CD4-positive, CD25-positive, alpha-beta regulatory T cell (primary cell): ENCODE measurements around the gene SDK1. TPM values are rescaled to one million over a fixed set of nuclear protein-coding genes. Genes with fewer than 3 reads are reported as not detected.

Experiments used
- ATAC-seq, 2 donors: fragments of 150-1000 bp; cut with Tn5 transposase; one replicate each; pipeline ENCODE4 v1.10.0; 2021; ENCODE audit warnings: low read depth in 2 of 2, moderate number of reproducible peaks in 2 of 2, moderate library complexity in 1 of 2
- DNase-seq, 3 donors: peaks; one replicate each; pipeline versions ENCODE4 v3.0.0 to v3.0.0-alpha.2; 2012 to 2022; ENCODE audit warnings: mixed read lengths in 1 of 3
- H3K27ac ChIP-seq: one replicate; pipeline ENCODE4 v1.7.0; 2013; ENCODE audit warnings: mild to moderate bottlenecking, low read length; ENCODE audit not compliant: insufficient read depth, poor library complexity, severe bottlenecking
- H3K27me3 ChIP-seq: one replicate; pipeline ENCODE4 v1.7.0; 2013; ENCODE audit warnings: low read length; ENCODE audit not compliant: control insufficient read depth, insufficient read depth
- H3K36me3 ChIP-seq: one replicate; pipeline ENCODE4 v1.7.0; 2013; ENCODE audit warnings: mild to moderate bottlenecking, low read length, moderate library complexity; ENCODE audit not compliant: control insufficient read depth, insufficient read depth
- H3K4me1 ChIP-seq: 2 replicates; pipeline ENCODE4 v1.7.0; 2013; ENCODE audit warnings: mild to moderate bottlenecking, low read length; ENCODE audit not compliant: insufficient read depth, control insufficient read depth, poor library complexity, severe bottlenecking
- H3K4me3 ChIP-seq: one replicate; pipeline ENCODE4 v1.7.0; 2013; ENCODE audit warnings: low read depth, mild to moderate bottlenecking, low read length, moderate library complexity
- H3K9me3 ChIP-seq, 2 experiments: 1 replicate in 1 of 2; 2 replicates in 1 of 2; pipeline ENCODE4 v1.7.0; 2013; ENCODE audit warnings: low read length in 2 of 2, mild to moderate bottlenecking in 1 of 2, moderate library complexity in 1 of 2; ENCODE audit not compliant: control insufficient read depth in 2 of 2
- H3K27ac Mint-ChIP-seq, 3 donors: one replicate each; pipeline ENCODE4 v1.8.0; 2020 to 2022; ENCODE audit warnings: mild to moderate bottlenecking in 3 of 3, mixed read lengths in 3 of 3, moderate library complexity in 2 of 3
- H3K27me3 Mint-ChIP-seq: one replicate; pipeline ENCODE4 v1.8.0; 2022; ENCODE audit warnings: mild to moderate bottlenecking, mixed read lengths
- H3K36me3 Mint-ChIP-seq: one replicate; pipeline ENCODE4 v1.8.0; 2020; ENCODE audit warnings: mixed read lengths
- H3K4me1 Mint-ChIP-seq, 4 donors: one replicate each; pipeline ENCODE4 v1.8.0; 2020 to 2022; ENCODE audit warnings: mixed read lengths in 4 of 4, mild to moderate bottlenecking in 1 of 4
- H3K4me3 Mint-ChIP-seq, 4 donors: one replicate each; pipeline ENCODE4 v1.8.0; 2020 to 2022; ENCODE audit warnings: mild to moderate bottlenecking in 4 of 4, mixed read lengths in 4 of 4, moderate library complexity in 3 of 4
- H3K9me3 Mint-ChIP-seq, 7 donors: one replicate each; pipeline ENCODE4 v1.8.0; 2020 to 2022; ENCODE audit warnings: mixed read lengths in 7 of 7, mild to moderate bottlenecking in 3 of 7, moderate library complexity in 2 of 7
- polyA plus RNA-seq, 4 donors: library from polyadenylated mRNA; unstranded; fragments of 300-500 nt; fragmentation: Illumina TruSeq; gene quantifications; one replicate each; pipeline ENCODE4 v1.2.3, GENCODE V29; 2021
- total RNA-seq: library from RNA; stranded (reverse); gene quantifications from one replicate; pipeline ENCODE4 v1.2.3, GENCODE V29; 2022

SDK1 gene
- total and polyA plus RNA-seq, 5 donors from 2014 or later = 0.47 TPM; not detected in 4

- H3K27ac ChIP-seq = no peak overlapping the region
- no peaks in the 10 kb centered on the region for H3K9me3 ChIP-seq
- H3K36me3 ChIP-seq = no peaks in the 10 kb centered on the region
- Mint-ChIP-seq H3K4me1 (no peaks in the 10 kb centered on the region), H3K4me3 (no peak overlapping the region), H3K9me3 (no peaks in the 10 kb centered on the region), H3K36me3 (no peaks in the 10 kb centered on the region), H3K27ac (no peak overlapping the region), H3K27me3 (no peaks in the 10 kb centered on the region)
- ATAC-seq (no peak), DNase-seq (no peak)
- no peaks in the 10 kb centered on the region for H3K4me1 ChIP-seq
- H3K27me3 ChIP-seq = no peaks in the 10 kb centered on the region
- no peak overlapping the region for H3K4me3 ChIP-seq
Measured at GRCh38 chr7:4151926-4152549, 851.0 kb downstream of the SDK1 start.

- Histone ChIP-seq H3K4me3 (no peak overlapping the region), H3K9me3 (no peaks in the 10 kb centered on the region), H3K27me3 (no peaks in the 10 kb centered on the region), H3K4me1 (no peaks in the 10 kb centered on the region), H3K27ac (no peak overlapping the region), H3K36me3 (no peaks in the 10 kb centered on the region)
- DNase-seq (no peak), ATAC-seq (no peak)
- no peaks in the 10 kb centered on the region for H3K27me3 Mint-ChIP-seq
- H3K36me3 Mint-ChIP-seq = no peaks in the 10 kb centered on the region
- H3K9me3 Mint-ChIP-seq = no peaks in the 10 kb centered on the region
- no peak overlapping the region for H3K27ac Mint-ChIP-seq
- H3K4me3 Mint-ChIP-seq = no peak overlapping the region
- H3K4me1 Mint-ChIP-seq = no peaks in the 10 kb centered on the region
Measured at GRCh38 chr7:4154882-4155535, 854.0 kb downstream of the SDK1 start.

- no peaks in the 10 kb centered on the region for H3K27me3 ChIP-seq
- H3K4me1 Mint-ChIP-seq = no peaks in the 10 kb centered on the region
- no peaks in the 10 kb centered on the region for H3K9me3 Mint-ChIP-seq
- H3K27ac Mint-ChIP-seq = peak overlapping the region in 1 of 3 donors; percentile 11
- no peak for ATAC-seq
- no peaks in the 10 kb centered on the region for H3K9me3 ChIP-seq
- H3K36me3 Mint-ChIP-seq = no peaks in the 10 kb centered on the region
- H3K27me3 Mint-ChIP-seq = no peaks in the 10 kb centered on the region
- H3K4me3 Mint-ChIP-seq = no peak overlapping the region
- no peak overlapping the region for H3K27ac ChIP-seq
- H3K4me3 ChIP-seq = no peak overlapping the region
- H3K36me3 ChIP-seq = no peaks in the 10 kb centered on the region
- no peak for DNase-seq
- H3K4me1 ChIP-seq = no peaks in the 10 kb centered on the region
Measured at GRCh38 chr7:4156190-4156589, 855.1 kb downstream of the SDK1 start.

GRCh38 chr7:4157651-4158050 is 856.6 kb downstream of the SDK1 start:
- H3K4me3 Mint-ChIP-seq = no peak overlapping the region

GRCh38 chr7:4158441-4159153 is 857.5 kb downstream of the SDK1 start:
- H3K27me3 Mint-ChIP-seq = no peaks in the 10 kb centered on the region
- Histone ChIP-seq H3K36me3 (no peaks in the 10 kb centered on the region), H3K27me3 (no peaks in the 10 kb centered on the region), H3K27ac (no peak overlapping the region), H3K4me3 (no peak overlapping the region), H3K9me3 (no peaks in the 10 kb centered on the region), H3K4me1 (no peaks in the 10 kb centered on the region)
- H3K4me3 Mint-ChIP-seq = no peak overlapping the region
- no peaks in the 10 kb centered on the region for H3K36me3 Mint-ChIP-seq
- H3K9me3 Mint-ChIP-seq = no peaks in the 10 kb centered on the region
- DNase-seq (no peak), ATAC-seq (no peak)
- H3K4me1 Mint-ChIP-seq = no peaks in the 10 kb centered on the region
- peak overlapping the region in 1 of 3 donors; percentile 84 for H3K27ac Mint-ChIP-seq

More at GRCh38 chr7:4157651-4158050, 856.6 kb downstream of the SDK1 start:
- no peaks in the 10 kb centered on the region for H3K27me3 Mint-ChIP-seq
- Histone ChIP-seq H3K36me3 (no peaks in the 10 kb centered on the region), H3K9me3 (no peaks in the 10 kb centered on the region), H3K4me1 (no peaks in the 10 kb centered on the region), H3K4me3 (no peak overlapping the region), H3K27ac (no peak overlapping the region), H3K27me3 (no peaks in the 10 kb centered on the region)
- no peak for ATAC-seq
- H3K27ac Mint-ChIP-seq = no peak overlapping the region
- H3K4me1 Mint-ChIP-seq = no peaks in the 10 kb centered on the region
- DNase-seq = no peak
- H3K9me3 Mint-ChIP-seq = no peaks in the 10 kb centered on the region
- H3K36me3 Mint-ChIP-seq = no peaks in the 10 kb centered on the region

- ATAC-seq (no peak), DNase-seq (no peak)
- no peak overlapping the region for H3K4me3 Mint-ChIP-seq
- Histone ChIP-seq H3K4me3 (no peak overlapping the region), H3K27me3 (no peaks in the 10 kb centered on the region), H3K9me3 (no peaks in the 10 kb centered on the region), H3K36me3 (no peaks in the 10 kb centered on the region), H3K27ac (no peak overlapping the region), H3K4me1 (no peaks in the 10 kb centered on the region)
- H3K27me3 Mint-ChIP-seq = no peaks in the 10 kb centered on the region
- H3K36me3 Mint-ChIP-seq = no peaks in the 10 kb centered on the region
- no peaks in the 10 kb centered on the region for H3K4me1 Mint-ChIP-seq
- no peak overlapping the region for H3K27ac Mint-ChIP-seq
- H3K9me3 Mint-ChIP-seq = no peaks in the 10 kb centered on the region
Measured at GRCh38 chr7:4159154-4159501, 858.1 kb downstream of the SDK1 start.

- H3K27ac Mint-ChIP-seq = no peak overlapping the region
- H3K9me3 Mint-ChIP-seq = no peaks in the 10 kb centered on the region
- no peak for DNase-seq
- no peaks in the 10 kb centered on the region for H3K4me1 Mint-ChIP-seq
- ATAC-seq = no peak
- Histone ChIP-seq H3K4me3 (no peak overlapping the region), H3K9me3 (no peaks in the 10 kb centered on the region), H3K4me1 (no peaks in the 10 kb centered on the region), H3K36me3 (no peaks in the 10 kb centered on the region), H3K27ac (no peak overlapping the region), H3K27me3 (no peaks in the 10 kb centered on the region)
- no peaks in the 10 kb centered on the region for H3K36me3 Mint-ChIP-seq
- no peaks in the 10 kb centered on the region for H3K27me3 Mint-ChIP-seq
- no peak overlapping the region for H3K4me3 Mint-ChIP-seq
Measured at GRCh38 chr7:4159761-4160554, 858.9 kb downstream of the SDK1 start.
